Measurements from ENCODE around the gene SGK1.
"Not testable (repeated sequence)": the region's sequence is repeated elsewhere in the genome, so short reads cannot be mapped to it uniquely, and the experiment has no call there.

Gene SGK1

GRCh38 chr6:134299236-134299635, 18.7 kb downstream of the SGK1 start:
- no peak for DNase-seq

DNA sequence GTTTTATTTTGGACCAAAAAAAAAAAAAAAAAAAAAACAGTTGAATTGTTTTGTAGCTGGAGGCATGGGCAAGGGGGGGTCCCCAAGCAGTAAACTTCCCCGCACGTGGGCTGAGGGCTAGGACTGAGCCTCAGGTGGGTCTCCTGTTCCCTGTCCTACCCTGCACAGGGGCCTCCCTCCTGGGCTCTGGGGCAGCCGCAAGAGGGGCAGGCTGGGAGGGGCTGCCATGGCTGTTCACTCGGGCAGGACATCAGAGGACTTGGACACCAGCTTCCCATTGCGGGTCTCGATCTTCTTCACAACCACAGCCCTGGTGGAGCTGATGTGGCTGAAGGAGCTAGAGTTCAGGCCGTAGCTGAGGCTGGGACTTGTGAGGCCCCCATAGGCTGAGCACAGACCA, 21.1 kb downstream of the SGK1 start:
- no peak for DNase-seq

DNA sequence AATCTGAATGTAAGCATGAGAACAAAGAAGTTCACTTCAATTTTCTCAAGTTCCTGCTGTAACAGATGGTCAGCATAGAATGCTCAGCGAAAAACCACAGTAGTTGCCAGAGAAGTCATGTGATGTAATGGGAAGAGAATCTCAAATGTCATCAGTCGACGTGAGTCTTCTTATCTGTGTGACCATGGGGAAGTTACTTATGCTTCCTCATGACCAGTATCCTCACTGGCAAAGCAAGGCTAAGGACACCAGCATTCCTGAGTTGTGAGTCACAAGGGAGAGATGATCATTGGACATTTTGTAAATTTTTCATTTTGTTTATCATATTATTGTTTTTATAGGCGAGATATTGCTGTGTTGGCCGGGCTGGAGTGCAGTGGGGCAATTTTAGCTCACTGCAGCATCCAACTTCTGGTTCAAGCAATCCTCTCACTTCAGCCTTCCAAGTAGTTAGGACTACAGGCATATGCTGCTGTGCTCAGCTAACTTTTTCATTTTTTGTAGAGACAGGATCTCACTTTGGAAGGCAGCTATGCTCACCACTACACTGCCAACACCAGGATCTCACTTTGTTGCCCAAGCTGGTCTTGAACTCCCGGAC, 21.9 kb downstream of the SGK1 start:
- DNase-seq = no peak

DNA sequence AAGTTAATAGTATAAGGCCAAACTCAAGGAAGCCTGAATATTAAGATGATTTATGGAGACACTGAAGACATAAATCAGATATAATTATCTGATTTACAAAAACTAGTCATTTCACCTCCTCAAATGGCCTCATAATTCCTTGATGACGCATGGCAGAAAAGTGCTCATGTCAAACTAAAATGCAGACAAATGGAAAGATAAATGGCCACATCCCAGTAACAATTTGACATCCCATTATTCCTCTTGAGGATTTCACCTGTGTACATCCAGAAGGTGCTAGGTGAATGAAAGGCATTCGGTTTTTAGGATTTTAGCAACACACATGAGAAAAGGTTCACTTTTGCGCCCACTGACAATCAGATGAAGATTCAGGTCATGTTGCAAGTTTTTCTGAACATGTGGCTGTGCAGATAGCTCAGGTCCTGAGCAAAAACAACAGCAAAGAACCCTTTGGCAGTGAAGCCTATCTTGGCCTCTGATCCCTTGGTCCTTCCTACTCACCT, 24.2 kb downstream of the SGK1 start:
- no peak for DNase-seq

- no peak for DNase-seq
Measured at GRCh38 chr6:134291156-134291555, 26.8 kb downstream of the SGK1 start.

GRCh38 chr6:134289204-134289575, 28.7 kb downstream of the SGK1 start:
- no peak for DNase-seq

DNA sequence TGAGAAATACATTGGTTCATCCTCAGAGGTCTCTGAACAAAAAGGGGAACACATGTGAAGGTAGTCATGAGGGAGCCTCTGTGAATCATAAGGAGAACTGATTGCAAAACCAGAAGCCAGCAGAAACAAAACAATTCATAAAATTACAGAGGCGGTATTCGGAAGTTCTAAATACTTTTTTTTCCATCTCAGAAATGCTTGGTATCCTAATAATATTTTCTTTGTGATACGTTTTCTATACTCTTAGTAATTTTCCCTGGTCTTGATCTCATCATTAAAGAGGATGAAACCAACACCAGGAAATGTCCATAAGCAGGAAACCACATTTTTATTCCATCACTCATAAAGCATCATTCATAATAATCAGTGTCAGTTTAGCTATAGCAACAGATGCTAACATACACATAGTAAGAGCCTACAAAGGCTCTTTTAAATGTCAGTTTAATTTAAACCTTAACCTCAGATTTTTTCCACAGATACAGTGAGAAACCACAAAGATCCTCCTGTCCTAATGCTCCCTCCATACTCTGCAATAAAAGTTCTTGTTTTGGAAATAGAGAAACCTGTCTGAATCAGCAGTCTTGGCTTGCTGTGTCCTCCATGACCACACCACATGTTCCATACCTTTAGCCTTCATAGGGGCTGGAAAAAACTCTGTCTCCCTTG, 29.2 kb downstream of the SGK1 start:
- DNase-seq = peak in 1 of 2 donors; percentile 9

- no peak for DNase-seq
Measured at GRCh38 chr6:134287859-134288537, 29.9 kb downstream of the SGK1 start.

GRCh38 chr6:134282816-134283215, 35.1 kb downstream of the SGK1 start:
- DNase-seq = no peak

GRCh38 chr6:134281388-134281787, 36.5 kb downstream of the SGK1 start:
- no peak for DNase-seq

DNA sequence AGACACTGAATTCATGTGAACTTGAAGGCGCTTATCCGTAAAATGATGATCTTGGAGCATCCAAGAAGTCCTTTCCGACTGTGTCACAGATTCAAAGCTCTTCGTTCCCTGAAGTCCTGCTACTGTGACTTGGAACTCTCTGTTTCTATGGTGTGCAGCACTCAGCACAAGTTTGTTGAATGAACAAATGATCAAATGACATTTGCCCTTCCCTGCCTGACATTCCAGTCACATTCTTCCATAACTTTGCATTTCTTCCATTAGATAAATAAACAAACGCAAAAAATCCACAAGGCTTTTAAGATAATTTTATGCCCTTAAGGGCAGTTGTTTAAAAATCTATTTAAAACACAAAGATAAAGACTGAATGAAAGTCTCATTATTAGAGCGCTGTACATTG, 39.9 kb downstream of the SGK1 start:
- no peak for DNase-seq

GRCh38 chr6:134276891-134277377, 41.0 kb downstream of the SGK1 start:
- not testable (repeated sequence) for DNase-seq

- DNase-seq = no peak
Measured at GRCh38 chr6:134272374-134272773, 45.5 kb downstream of the SGK1 start.

GRCh38 chr6:134267917-134268361, 50.0 kb downstream of the SGK1 start:
- DNase-seq = no peak

- DNase-seq = no peak
Measured at GRCh38 chr6:134266776-134267175, 51.1 kb downstream of the SGK1 start.

- DNase-seq = no peak
Measured at GRCh38 chr6:134261766-134262165, 56.1 kb downstream of the SGK1 start.

- no peak for DNase-seq
Measured at GRCh38 chr6:134258849-134259306, 59.0 kb downstream of the SGK1 start.

- no peak for DNase-seq
Measured at GRCh38 chr6:134257516-134257915, 60.4 kb downstream of the SGK1 start.

DNA sequence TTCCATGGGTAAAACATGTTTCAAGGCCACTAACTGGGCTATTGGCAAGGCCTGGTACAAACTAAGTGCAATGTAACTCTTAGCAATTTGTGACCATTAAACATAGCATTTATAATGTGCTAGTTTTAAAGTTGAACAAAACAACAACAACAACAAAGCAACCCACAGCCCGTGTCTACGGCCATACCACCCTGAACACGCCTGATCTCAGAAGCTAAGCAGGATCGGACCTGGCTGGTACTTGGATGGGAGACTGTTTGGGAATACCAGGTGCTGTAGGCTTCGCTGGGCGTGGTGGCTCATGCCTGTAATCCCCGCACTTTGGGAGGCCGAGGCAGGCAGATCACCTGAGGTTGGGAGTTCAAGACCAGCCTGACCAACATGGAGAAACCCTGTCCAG, 61.0 kb downstream of the SGK1 start:
- no peak for DNase-seq

DNA sequence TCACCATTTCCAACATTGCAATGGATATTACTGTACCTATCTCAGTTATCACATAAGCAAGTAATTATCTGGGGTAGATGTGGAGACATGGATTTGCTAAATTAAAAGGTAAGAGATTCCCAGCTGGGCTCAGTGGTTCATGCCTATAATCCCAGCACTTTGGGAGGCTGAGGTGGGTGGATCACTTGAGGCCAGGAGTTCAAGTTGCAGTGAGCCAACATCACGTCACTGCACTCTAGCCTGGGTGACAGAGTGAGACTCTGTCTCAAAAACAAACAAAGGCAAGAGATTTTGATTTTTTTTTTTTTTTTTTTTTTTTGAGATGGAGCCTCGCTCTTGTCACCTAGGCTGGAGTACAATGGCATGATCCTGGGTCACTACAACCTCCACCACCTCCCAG, 62.6 kb downstream of the SGK1 start:
- DNase-seq = not testable (repeated sequence)

DNA sequence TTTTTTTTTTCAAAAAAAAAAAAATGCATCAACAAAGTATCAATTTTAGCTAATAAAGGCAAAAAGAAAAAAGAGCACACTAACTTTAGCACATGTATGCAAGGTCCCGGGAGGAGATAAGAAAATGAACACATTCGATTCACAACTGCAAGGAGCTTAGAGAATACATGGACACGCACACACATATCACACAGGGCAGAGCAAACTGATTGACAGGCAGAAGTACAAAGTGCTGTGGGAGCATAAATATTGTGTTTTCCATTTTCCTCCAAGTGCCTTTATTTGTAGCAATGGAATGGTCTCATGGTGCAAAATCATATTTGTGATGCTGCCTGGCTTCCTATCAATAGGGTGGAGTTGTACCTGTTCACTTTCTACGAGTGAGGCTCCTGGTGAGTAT, 63.8 kb downstream of the SGK1 start:
- no peak for DNase-seq

- DNase-seq = no peak
Measured at GRCh38 chr6:134253681-134254080, 64.2 kb downstream of the SGK1 start.

GRCh38 chr6:134251320-134251719, 66.6 kb downstream of the SGK1 start:
- DNase-seq = no peak

DNA sequence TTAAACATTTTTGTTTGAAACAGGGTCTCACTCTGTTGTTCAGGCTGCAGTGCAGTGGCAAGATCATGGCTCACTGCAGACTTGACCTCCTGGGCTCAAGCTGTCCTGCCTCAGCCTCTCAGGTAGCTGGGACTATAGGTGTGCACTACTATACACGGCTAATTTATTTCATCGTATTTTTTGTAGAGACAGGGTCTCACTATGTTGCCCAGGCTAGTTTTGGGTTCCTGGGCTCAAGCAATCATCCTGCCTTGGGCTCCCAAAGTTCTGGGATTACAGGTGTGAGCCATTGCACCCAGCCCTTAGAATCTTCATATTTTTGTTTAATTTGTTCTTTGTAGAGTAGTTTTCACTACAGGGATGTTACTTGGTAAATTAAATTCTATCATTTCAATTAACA, 67.1 kb downstream of the SGK1 start:
- no peak for DNase-seq

Data from activated CD4-positive, alpha-beta T cell treated with anti-CD3 and anti-CD28 coated beads for 4 hours (primary cell).